Caco-2 (cell line): ENCODE measurements around the gene CCDC116. TPM values are rescaled to one million over a fixed set of nuclear protein-coding genes. Genes with fewer than 3 reads are reported as not detected.

ENCODE experiments used
- BruUV-seq: library from RNA; stranded (reverse); fragments of 400-500 nt; replicated peaks from 2 replicates; lab custom pipeline; 2021; lab: Mats Ljungman, UMichigan
- CTCF ChIA-PET: fragments of 300-600 bp; sonication (Branson Sonifier 250); formaldehyde crosslinking; loops from one replicate; lab custom pipeline; 2022; ENCODE audit warnings: antibody characterized with exemption; lab: Charles Lee
- POLR2A ChIA-PET: fragments of 300-600 bp; sonication (Branson Sonifier 250); formaldehyde crosslinking; loops from one replicate; lab custom pipeline; 2022; ENCODE audit warnings: antibody characterized with exemption; lab: Charles Lee
- DNase-seq, 2 experiments: peaks; one replicate each; pipeline versions ENCODE4 v3.0.0 to v3.0.0-alpha.2; 2020 to 2022
- H3K27me3 ChIP-seq: replicated peaks from 2 replicates; pipeline ENCODE4 v1.6.0; 2011; ENCODE audit warnings: low read length; ENCODE audit not compliant: control insufficient read depth, insufficient read depth
- H3K36me3 ChIP-seq: 2 replicates; pipeline ENCODE4 v1.5.1; 2011; ENCODE audit warnings: low read length; ENCODE audit not compliant: control insufficient read depth, insufficient read depth
- H3K4me1 ChIP-seq: fragments of 250-450 bp; sonication (Bioruptor Pico); 2 replicates; pipeline ENCODE4 v1.5.1; 2020; ENCODE audit warnings: mild to moderate bottlenecking
- H3K4me3 ChIP-seq: 2 replicates; pipeline ENCODE4 v1.5.1; 2011; ENCODE audit warnings: low read depth, mild to moderate bottlenecking, control low read depth, low read length
- H3K9me3 ChIP-seq: fragments of 250-450 bp; sonication (Bioruptor Pico); 2 replicates; pipeline ENCODE4 v1.5.1; 2020; ENCODE audit warnings: mild to moderate bottlenecking, moderate library complexity
- H3K27ac Mint-ChIP-seq: one replicate; pipeline ENCODE4 v1.8.0; 2022; ENCODE audit warnings: mixed read lengths; ENCODE audit not compliant: unreplicated experiment
- H3K27me3 Mint-ChIP-seq: one replicate; pipeline ENCODE4 v1.8.0; 2022; ENCODE audit warnings: mixed read lengths; ENCODE audit not compliant: insufficient read depth, unreplicated experiment
- H3K36me3 Mint-ChIP-seq: one replicate; pipeline ENCODE4 v1.8.0; 2022; ENCODE audit warnings: mild to moderate bottlenecking, mixed read lengths; ENCODE audit not compliant: insufficient read depth, unreplicated experiment
- H3K4me1 Mint-ChIP-seq: one replicate; pipeline ENCODE4 v1.8.0; 2022; ENCODE audit warnings: low read depth, mixed read lengths; ENCODE audit not compliant: unreplicated experiment
- H3K4me3 Mint-ChIP-seq: one replicate; pipeline ENCODE4 v1.8.0; 2022; ENCODE audit warnings: mild to moderate bottlenecking, moderate library complexity, mixed read lengths; ENCODE audit not compliant: unreplicated experiment
- H3K9me3 Mint-ChIP-seq: one replicate; pipeline ENCODE4 v1.8.0; 2022; ENCODE audit warnings: mixed read lengths; ENCODE audit not compliant: unreplicated experiment
- CTCF ChIP-seq, 2 experiments: fragments of 200-600 bp in 1 of 2; IDR thresholded peaks; 1 replicate in 1 of 2; 2 replicates in 1 of 2; pipeline versions ENCODE4 v1.5.1 to v1.8.0; 2011 to 2022; ENCODE audit warnings: antibody characterized with exemption in 1 of 2, control low read depth in 1 of 2, inconsistent platforms in 1 of 2, low read depth in 1 of 2, low read length in 1 of 2, mild to moderate bottlenecking in 1 of 2, moderate library complexity in 1 of 2; ENCODE audit not compliant: insufficient read depth in 1 of 2, severe bottlenecking in 1 of 2, unreplicated experiment in 1 of 2
- intact Hi-C: fragments of 100-400 bp; cut with micrococcal nuclease; formaldehyde crosslinking; loops from one replicate; pipeline ENCODE4 v1.10.0; 2022; ENCODE audit not compliant: unreplicated experiment
- total RNA-seq: library from RNA; stranded (reverse); gene quantifications from 2 replicates; pipeline ENCODE4 v1.2.3, GENCODE V29; 2022

Gene CCDC116
- total RNA-seq, 1 experiment from 2014 or later, result not detected

GRCh38 chr22:21683401-21683811, 50.8 kb downstream of the CCDC116 start:
- Mint-ChIP-seq H3K4me1 (no peaks in the 10 kb centered on the region), H3K4me3 (no peak overlapping the region), H3K9me3 (no peaks in the 10 kb centered on the region), H3K27ac (no peak overlapping the region), H3K27me3 (no peaks in the 10 kb centered on the region), H3K36me3 (peaks cover 33% of the 10 kb centered on the region)
- no peak for TF ChIP-seq CTCF (IDR thresholded peaks at IDR 0.05; ENCODE audit: insufficient read depth in 1 of 2, low read depth in 1 of 2, low read length in 1 of 2, severe bottlenecking in 1 of 2, unreplicated experiment in 1 of 2)
- no peaks in the 10 kb centered on the region for H3K36me3 ChIP-seq
- CTCF ChIA-PET, result no interaction called here
- no peak overlapping the region for H3K4me3 ChIP-seq
- intact Hi-C loops, result no loop called here
- no peaks in the 10 kb centered on the region for H3K4me1 ChIP-seq
- no peaks in the 10 kb centered on the region for H3K9me3 ChIP-seq
- no TSS peak for BruUV-seq
- DNase-seq, result no peak
- POLR2A ChIA-PET, result no interaction called here
- H3K27me3 ChIP-seq, result no peaks in the 10 kb centered on the region

- BruUV-seq, result no TSS peak
- POLR2A ChIA-PET, result no interaction called here
- Histone ChIP-seq H3K4me3 (no peak overlapping the region), H3K4me1 (no peaks in the 10 kb centered on the region), H3K27me3 (no peaks in the 10 kb centered on the region), H3K9me3 (no peaks in the 10 kb centered on the region), H3K36me3 (no peaks in the 10 kb centered on the region)
- Mint-ChIP-seq H3K4me3 (no peak overlapping the region), H3K9me3 (no peaks in the 10 kb centered on the region), H3K36me3 (peaks cover 38% of the 10 kb centered on the region), H3K4me1 (no peaks in the 10 kb centered on the region), H3K27me3 (no peaks in the 10 kb centered on the region), H3K27ac (no peak overlapping the region)
- no peak for DNase-seq
- no peak for TF ChIP-seq CTCF (IDR thresholded peaks at IDR 0.05; ENCODE audit: insufficient read depth in 1 of 2, low read depth in 1 of 2, low read length in 1 of 2, severe bottlenecking in 1 of 2, unreplicated experiment in 1 of 2)
- CTCF ChIA-PET, result interaction anchor here (0.7 kb wide), 1 partner anchor 39 kb away, joined by 7 read pairs; no protein-coding TSS in a partner anchor
- intact Hi-C loops, result no loop called here
Observed at GRCh38 chr22:21684492-21685163, 52.1 kb downstream of the CCDC116 start.

GRCh38 chr22:21685164-21685513, 52.6 kb downstream of the CCDC116 start:
- TF ChIP-seq CTCF (IDR thresholded peaks at IDR 0.05; ENCODE audit: insufficient read depth in 1 of 2, low read depth in 1 of 2, low read length in 1 of 2, severe bottlenecking in 1 of 2, unreplicated experiment in 1 of 2), result no peak
- Histone ChIP-seq H3K9me3 (no peaks in the 10 kb centered on the region), H3K4me3 (no peak overlapping the region), H3K36me3 (no peaks in the 10 kb centered on the region), H3K4me1 (no peaks in the 10 kb centered on the region), H3K27me3 (no peaks in the 10 kb centered on the region)
- H3K36me3 Mint-ChIP-seq, result peaks cover 43% of the 10 kb centered on the region
- H3K27me3 Mint-ChIP-seq, result no peaks in the 10 kb centered on the region
- intact Hi-C loops, result no loop called here
- POLR2A ChIA-PET, result no interaction called here
- CTCF ChIA-PET, result no interaction called here
- H3K4me3 Mint-ChIP-seq, result no peak overlapping the region
- no TSS peak for BruUV-seq
- H3K9me3 Mint-ChIP-seq, result no peaks in the 10 kb centered on the region
- DNase-seq, result no peak
- no peak overlapping the region for H3K27ac Mint-ChIP-seq
- no peaks in the 10 kb centered on the region for H3K4me1 Mint-ChIP-seq
